PFSK-1 (cell line): ENCODE results near the gene CNGA3.

ENCODE experiments used
- FOXP2 ChIP-seq: optimal IDR thresholded peaks from 2 replicates; pipeline ENCODE3; 2011; ENCODE audit warnings: borderline replicate concordance, control low read depth, inconsistent platforms; ENCODE audit not compliant: insufficient read depth; ENCODE audit errors: extremely low read length, extremely low read depth
- POLR2AphosphoS5 ChIP-seq: IDR thresholded peaks from 2 replicates; pipeline ENCODE4 v1.6.1; 2012; ENCODE audit warnings: low read depth, mild to moderate bottlenecking, control low read depth, low read length, moderate library complexity
- REST ChIP-seq, 2 experiments: IDR thresholded peaks; 2 replicates each; pipeline versions ENCODE4 v1.6.1 to v1.8.0; 2011 to 2012; ENCODE audit warnings: low read depth in 2 of 2, low read length in 2 of 2, control low read depth in 1 of 2, inconsistent platforms in 1 of 2, mild to moderate bottlenecking in 1 of 2, moderate library complexity in 1 of 2; ENCODE audit not compliant: insufficient read depth in 1 of 2
- SIN3A ChIP-seq: IDR thresholded peaks from 2 replicates; pipeline ENCODE4 v1.6.1; 2012; ENCODE audit warnings: mild to moderate bottlenecking, low read length, moderate library complexity, borderline replicate concordance; ENCODE audit not compliant: insufficient read depth
- TAF1 ChIP-seq: IDR thresholded peaks from 2 replicates; pipeline ENCODE4 v1.6.1; 2012; ENCODE audit warnings: low read length, control low read depth, borderline replicate concordance; ENCODE audit not compliant: insufficient read depth

CNGA3 gene

GRCh38 chr2:98377544-98377943 is 31.3 kb downstream of the CNGA3 start:
- no peak for TF ChIP-seq REST (IDR thresholded peaks at IDR 0.05; ENCODE audit: insufficient read depth in 1 of 2, low read depth in 2 of 2, low read length in 2 of 2)
- TF ChIP-seq SIN3A: no peak
- TF ChIP-seq TAF1: no peak
- TF ChIP-seq POLR2AphosphoS5: no peak
- no peak for TF ChIP-seq FOXP2

GRCh38 chr2:98378196-98378595 is 31.9 kb downstream of the CNGA3 start:
- TF ChIP-seq POLR2AphosphoS5 (no peak), FOXP2 (no peak), TAF1 (no peak), REST (IDR thresholded peaks at IDR 0.05; ENCODE audit: insufficient read depth in 1 of 2, low read depth in 2 of 2, low read length in 2 of 2) (no peak), SIN3A (no peak)

GRCh38 chr2:98378901-98379300 is 32.6 kb downstream of the CNGA3 start:
- TF ChIP-seq TAF1: no peak
- no peak for TF ChIP-seq POLR2AphosphoS5
- TF ChIP-seq FOXP2: no peak
- TF ChIP-seq SIN3A: no peak

GRCh38 chr2:98379311-98380202 is 33.3 kb downstream of the CNGA3 start:
- TF ChIP-seq TAF1 (no peak), REST (IDR thresholded peaks at IDR 0.05; ENCODE audit: insufficient read depth in 1 of 2, low read depth in 2 of 2, low read length in 2 of 2) (no peak), SIN3A (no peak), FOXP2 (no peak), POLR2AphosphoS5 (no peak)

- TF ChIP-seq SIN3A: no peak
- no peak for TF ChIP-seq REST (IDR thresholded peaks at IDR 0.05; ENCODE audit: insufficient read depth in 1 of 2, low read depth in 2 of 2, low read length in 2 of 2)
- no peak for TF ChIP-seq POLR2AphosphoS5
- TF ChIP-seq FOXP2: no peak
- no peak for TF ChIP-seq TAF1
Measured at GRCh38 chr2:98380203-98380535, 33.9 kb downstream of the CNGA3 start.
